Right lobe of liver (tissue), 6 donors: ENCODE results near the gene CEP63. TPM values are rescaled to one million over a fixed set of nuclear protein-coding genes. Genes with fewer than 3 reads are reported as not detected.

Experiments
- ATAC-seq, 4 donors: fragments of 200-7000 bp; cut with Tn5 transposase; one replicate each; pipeline ENCODE4 v1.9.1; 2020; ENCODE audit warnings: mild to moderate bottlenecking in 4 of 4, moderate library complexity in 4 of 4
- DNase-seq, 3 donors: peaks; one replicate each; pipeline ENCODE4 v3.0.0-alpha.2; 2020
- H3K27ac ChIP-seq, 3 donors: fragments of 200-600 bp; one replicate each; pipeline ENCODE4 v1.8.0; 2022
- H3K27me3 ChIP-seq, 2 donors: fragments of 200-600 bp; one replicate each; pipeline ENCODE4 v1.8.0; 2022
- H3K36me3 ChIP-seq, 4 donors: fragments of 200-600 bp; sonication (generic) in 1 of 4; one replicate each; pipeline versions ENCODE4 v1.5.1 to v1.8.0; 2017 to 2022; ENCODE audit warnings: control low read depth in 1 of 4
- H3K4me1 ChIP-seq, 4 donors: fragments of 200-600 bp; sonication (generic) in 1 of 4; one replicate each; pipeline versions ENCODE4 v1.5.1 to v1.8.0; 2017 to 2022; ENCODE audit warnings: control low read depth in 1 of 4
- H3K4me3 ChIP-seq, 3 donors: fragments of 200-600 bp; one replicate each; pipeline ENCODE4 v1.8.0; 2022
- H3K9me3 ChIP-seq, 4 donors: fragments of 200-600 bp; sonication (generic) in 1 of 4; one replicate each; pipeline versions ENCODE4 v1.5.1 to v1.8.0; 2017 to 2022; ENCODE audit warnings: control low read depth in 1 of 4
- POLR2A ChIP-seq: fragments of 450-650 bp; IDR thresholded peaks from one replicate; pipeline ENCODE4 v1.6.1; 2017; ENCODE audit warnings: antibody characterized with exemption, mild to moderate bottlenecking
- WGBS: methylation state at CpG from one replicate; pipeline ENCODE4 v1.1.6; 2018; ENCODE audit warnings: low coverage, low lambda C conversion rate; ENCODE audit not compliant: insufficient coverage; ENCODE audit errors: missing lambda C conversion rate; 5-methylcytosine and 5-hydroxymethylcytosine counted together
- intact Hi-C, 2 donors: fragments of 100-400 bp; cut with DNase I; formaldehyde crosslinking; loops; one replicate each; pipeline versions ENCODE4 v1.11.2 to v1.14.1; 2022
- total RNA-seq, 6 experiments: library from RNA; depleted of rRNA in 2 of 6; stranded (reverse); fragments of >200 nt in 2 of 6; fragmentation: NEBNext Ultra II Directional in 3 of 6; extraction: Animal tissue kit (Norgen Biotek cat#: 25700) in 3 of 6; gene quantifications; one replicate each; pipeline versions ENCODE4 v1.1.0 to v1.2.4, GENCODE V29; 2016 to 2023
- TF ChIP-seq, protein P1 (sequence below), 4 donors: fragments of 200-600 bp in 3 of 4; fragments of 450-650 bp in 1 of 4; IDR thresholded peaks; one replicate each; pipeline versions ENCODE4 v1.5.1 to v1.8.0; 2016 to 2022; ENCODE audit warnings: antibody characterized with exemption in 4 of 4, mild to moderate bottlenecking in 2 of 4
- donor health status: DM: no; HTN: yes; CAD: no.
- donor health status: DM: no; HTN: no; CAD: no.
- donor health status: DM: no; HTN: no; CAD: no.
- donor health status: DM: no; HTN: yes; CAD: no.
- donor health status: DM: no; HTN: yes; CAD: no.

Gene CEP63
- total RNA-seq, 6 experiments from 2014 or later = 8.7 to 14.4 (median 9.1) TPM

DNA sequence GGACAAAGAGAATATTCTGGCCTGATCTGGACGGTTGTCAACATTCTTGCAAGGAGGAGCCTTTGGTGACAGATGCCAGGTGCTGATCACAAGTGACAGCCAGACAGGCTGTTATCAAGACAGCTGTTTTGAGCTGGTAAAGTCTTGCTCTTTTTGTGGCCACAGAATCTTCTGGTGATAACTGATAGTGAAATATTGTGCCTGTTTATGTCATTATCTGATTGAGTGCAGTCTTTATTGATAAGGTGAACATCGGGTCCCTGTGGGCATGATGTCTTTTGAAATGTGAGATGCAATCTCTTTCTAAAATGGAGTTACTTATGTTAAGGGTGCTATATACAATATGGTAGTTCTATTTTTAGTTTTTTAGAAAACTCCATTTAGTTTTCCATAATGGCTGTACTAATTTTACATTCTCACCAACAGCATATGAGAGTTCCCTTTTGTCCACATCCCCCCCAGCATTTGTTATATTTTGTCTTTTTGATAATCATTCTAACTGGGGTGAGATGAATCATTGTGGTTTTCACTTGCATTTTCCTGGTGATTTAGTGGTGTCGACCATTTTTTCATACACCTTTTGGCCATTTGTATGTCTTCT lies 10.7 kb downstream of the CEP63 start:
- intact Hi-C loops = no loop called here
- TF ChIP-seq, protein P1, sequence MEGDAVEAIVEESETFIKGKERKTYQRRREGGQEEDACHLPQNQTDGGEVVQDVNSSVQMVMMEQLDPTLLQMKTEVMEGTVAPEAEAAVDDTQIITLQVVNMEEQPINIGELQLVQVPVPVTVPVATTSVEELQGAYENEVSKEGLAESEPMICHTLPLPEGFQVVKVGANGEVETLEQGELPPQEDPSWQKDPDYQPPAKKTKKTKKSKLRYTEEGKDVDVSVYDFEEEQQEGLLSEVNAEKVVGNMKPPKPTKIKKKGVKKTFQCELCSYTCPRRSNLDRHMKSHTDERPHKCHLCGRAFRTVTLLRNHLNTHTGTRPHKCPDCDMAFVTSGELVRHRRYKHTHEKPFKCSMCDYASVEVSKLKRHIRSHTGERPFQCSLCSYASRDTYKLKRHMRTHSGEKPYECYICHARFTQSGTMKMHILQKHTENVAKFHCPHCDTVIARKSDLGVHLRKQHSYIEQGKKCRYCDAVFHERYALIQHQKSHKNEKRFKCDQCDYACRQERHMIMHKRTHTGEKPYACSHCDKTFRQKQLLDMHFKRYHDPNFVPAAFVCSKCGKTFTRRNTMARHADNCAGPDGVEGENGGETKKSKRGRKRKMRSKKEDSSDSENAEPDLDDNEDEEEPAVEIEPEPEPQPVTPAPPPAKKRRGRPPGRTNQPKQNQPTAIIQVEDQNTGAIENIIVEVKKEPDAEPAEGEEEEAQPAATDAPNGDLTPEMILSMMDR (IDR thresholded peaks at IDR 0.05) = no peak
- TF ChIP-seq POLR2A = no peak
- 79% methylated on average over 3 of the region's 3 CpGs for WGBS

DNA sequence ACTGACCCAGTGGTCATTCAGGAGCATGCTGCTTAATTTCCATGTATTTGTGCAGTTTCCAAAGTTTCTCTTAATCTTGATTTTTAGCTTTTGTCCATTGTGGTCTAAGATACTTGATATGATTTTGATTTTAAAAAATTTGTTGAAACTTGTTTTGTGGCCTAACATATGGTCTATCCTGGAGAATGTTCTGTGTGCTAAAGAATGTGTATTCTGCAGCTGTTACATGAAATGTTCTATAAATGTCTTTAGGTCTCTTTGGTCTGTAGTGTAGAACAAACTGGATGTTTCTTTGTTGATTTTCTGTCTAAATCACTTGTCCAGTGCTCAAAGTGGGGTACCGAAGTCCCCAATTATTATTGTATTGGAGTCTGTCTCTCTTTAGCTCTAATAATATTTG lies 17.4 kb downstream of the CEP63 start:
- DNase-seq = no peak
- intact Hi-C loops = no loop called here
- ATAC-seq = no peak
- Histone ChIP-seq H3K4me1 (no peaks in the 10 kb centered on the region), H3K4me3 (no peak overlapping the region), H3K9me3 (no peaks in the 10 kb centered on the region), H3K27me3 (no peaks in the 10 kb centered on the region), H3K27ac (no peak overlapping the region), H3K36me3 (no peaks in the 10 kb centered on the region)
- TF ChIP-seq, protein P1 (IDR thresholded peaks at IDR 0.05) = no peak
- no peak for TF ChIP-seq POLR2A
- 93% methylated on average over 1 of the region's 1 CpG for WGBS

More for the DNA sequence above, 10.7 kb downstream of the CEP63 start:
- Histone ChIP-seq H3K9me3 (no peaks in the 10 kb centered on the region), H3K27me3 (no peaks in the 10 kb centered on the region), H3K4me3 (no peak overlapping the region), H3K27ac (no peak overlapping the region), H3K4me1 (no peaks in the 10 kb centered on the region), H3K36me3 (no peaks in the 10 kb centered on the region)
- DNase-seq = no peak
- no peak for ATAC-seq

DNA sequence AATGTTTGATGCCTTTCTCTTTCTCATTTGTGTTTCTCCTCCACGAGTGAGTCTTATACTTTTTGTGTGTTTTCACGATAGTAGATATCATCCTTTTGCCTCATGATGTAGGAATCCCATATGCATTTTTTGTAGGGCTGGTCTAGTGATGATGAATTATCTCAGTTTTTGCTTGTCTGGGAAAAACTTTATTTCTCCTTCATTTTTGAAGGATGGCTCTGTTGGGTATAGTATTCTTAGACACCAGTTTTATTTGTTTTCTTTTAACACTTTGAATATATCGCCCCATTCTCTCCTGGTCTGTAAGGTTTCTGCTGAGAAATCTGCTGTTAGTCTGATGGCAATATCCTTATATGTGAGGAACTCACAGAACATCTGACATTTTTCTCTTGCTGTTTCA lies 18.3 kb downstream of the CEP63 start:
- DNase-seq (no peak), ATAC-seq (no peak)
- no peaks in the 10 kb centered on the region for H3K9me3 ChIP-seq
- no peaks in the 10 kb centered on the region for H3K4me1 ChIP-seq
- H3K36me3 ChIP-seq = no peaks in the 10 kb centered on the region
- 94% methylated on average over 3 of the region's 3 CpGs for WGBS
- no peak overlapping the region for H3K27ac ChIP-seq
- TF ChIP-seq, protein P1 (IDR thresholded peaks at IDR 0.05) = no peak
- no peak for TF ChIP-seq POLR2A
- H3K27me3 ChIP-seq = no peaks in the 10 kb centered on the region
- H3K4me3 ChIP-seq = no peak overlapping the region
- intact Hi-C loops = no loop called here

DNA sequence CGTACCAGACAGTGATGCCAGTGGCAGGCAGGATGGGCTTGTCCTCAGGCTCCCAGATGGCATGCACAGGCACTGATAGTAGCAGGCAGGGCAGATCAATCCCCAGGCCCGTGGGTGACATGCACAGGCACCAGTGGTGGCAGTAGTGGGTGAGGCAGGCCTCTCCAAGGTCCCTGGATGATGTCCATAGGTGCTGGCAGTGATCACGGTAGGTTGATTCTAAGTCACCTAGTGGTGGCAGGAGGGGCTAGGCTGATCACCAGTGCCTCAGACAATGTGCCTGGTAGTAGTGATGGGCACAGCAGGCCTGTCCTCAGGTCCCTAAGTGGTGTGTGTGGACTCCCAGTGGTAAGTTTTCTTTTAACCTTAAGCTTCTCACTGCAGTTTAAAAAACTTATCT lies 19.6 kb downstream of the CEP63 start:
- intact Hi-C loops = no loop called here
- Histone ChIP-seq H3K36me3 (no peaks in the 10 kb centered on the region), H3K27ac (no peak overlapping the region), H3K9me3 (no peaks in the 10 kb centered on the region), H3K27me3 (no peaks in the 10 kb centered on the region), H3K4me3 (no peak overlapping the region), H3K4me1 (no peaks in the 10 kb centered on the region)
- peak in 1 of 4 donors; percentile 29 for ATAC-seq
- WGBS = 80% methylated on average over 1 of the region's 3 CpGs
- DNase-seq = peak in 1 of 3 donors; percentile 5
- TF ChIP-seq, protein P1 (IDR thresholded peaks at IDR 0.05) = no peak
- no peak for TF ChIP-seq POLR2A
